HepG2 (cell line): ENCODE measurements around the gene UNC93A. TPM values are rescaled to one million over a fixed set of nuclear protein-coding genes. Genes with fewer than 3 reads are reported as not detected.
A peak's percentile ranks its signal among the peaks of the same experiment; 100 is the strongest.
"Not testable (repeated sequence)": the region's sequence is repeated elsewhere in the genome, so short reads cannot be mapped to it uniquely, and the experiment has no call there.

Experiments used
- ATAC-seq: fragments of 200-7000 bp; cut with Tn5 transposase; 3 replicates; pipeline ENCODE4 v1.9.1; 2020; ENCODE audit warnings: mild to moderate bottlenecking, moderate library complexity
- BruUV-seq: library from RNA; stranded (reverse); fragments of 400-500 nt; replicated peaks from 2 replicates; lab custom pipeline; 2021; lab: Mats Ljungman, UMichigan
- CTCF ChIA-PET: fragments of 300-600 bp; formaldehyde crosslinking; extraction: SDS; loops from one replicate; lab custom pipeline; 2021; ENCODE audit warnings: low total read pairs, inconsistent platforms, low intra/inter-chr PET ratio; lab: Yijun Ruan, JAX
- POLR2A ChIA-PET: fragments of 350-600 bp; sonication (Branson Sonifier 250); formaldehyde crosslinking; loops from one replicate; lab custom pipeline; 2020; ENCODE audit warnings: antibody characterized with exemption, inconsistent platforms; lab: Yijun Ruan, JAX
- DNase-seq: peaks from one replicate; pipeline ENCODE4 v3.0.0-alpha.2; 2015; ENCODE audit warnings: low spot score
- FAIRE-seq: peaks from 3 replicates; lab custom pipeline; 2011; peaks lifted over from hg19 to GRCh38; lab: Jason Lieb, UNC
- H2AFZ ChIP-seq: one replicate; pipeline ENCODE4 v1.6.1; 2011; ENCODE audit warnings: low read length, inconsistent platforms
- H3K27ac ChIP-seq: fragments of 300-600 bp; 3 replicates; pipeline ENCODE4 v1.8.0; 2011; ENCODE audit warnings: mixed run types, mild to moderate bottlenecking, mixed read lengths, low read length, inconsistent platforms; ENCODE audit not compliant: insufficient read depth; ENCODE audit errors: extremely low read length
- H3K27me3 ChIP-seq, 2 experiments: fragments of 200-600 bp in 1 of 2; 2 replicates in 1 of 2; 3 replicates in 1 of 2; pipeline versions ENCODE4 v1.6.0 to v1.8.0; 2011; ENCODE audit warnings: low read length in 2 of 2, mild to moderate bottlenecking in 2 of 2, moderate library complexity in 2 of 2, inconsistent platforms in 1 of 2; ENCODE audit not compliant: insufficient read depth in 2 of 2, control insufficient read depth in 1 of 2
- H3K36me3 ChIP-seq, 2 experiments: fragments of 200-600 bp in 1 of 2; replicated peaks in 1 of 2; 2 replicates in 1 of 2; 3 replicates in 1 of 2; pipeline versions ENCODE4 v1.5.1 to v1.8.0; 2011; ENCODE audit warnings: low read length in 2 of 2, inconsistent platforms in 1 of 2; ENCODE audit not compliant: insufficient read depth in 2 of 2, control insufficient read depth in 1 of 2
- H3K4me1 ChIP-seq: 2 replicates; pipeline ENCODE4 v1.5.1; 2012; ENCODE audit warnings: low read length, inconsistent platforms; ENCODE audit not compliant: insufficient read depth
- H3K4me2 ChIP-seq: 2 replicates; pipeline ENCODE4 v1.6.0; 2011; ENCODE audit warnings: low read depth, low read length, inconsistent platforms
- H3K4me3 ChIP-seq, 3 experiments: fragments of 200-600 bp in 1 of 3; sonication (generic), shearing (Covaris generic) in 1 of 3; replicated peaks in 1 of 3; 2 replicates each; pipeline ENCODE4 v1.5.1; 2011 to 2016; ENCODE audit warnings: low read length in 3 of 3, inconsistent platforms in 2 of 3, low read depth in 2 of 3, mild to moderate bottlenecking in 2 of 3, control low read depth in 1 of 3, mixed read lengths in 1 of 3; ENCODE audit not compliant: insufficient read depth in 1 of 3
- H3K79me2 ChIP-seq: one replicate; pipeline ENCODE4 v1.6.1; 2011; ENCODE audit warnings: low read length, inconsistent platforms; ENCODE audit not compliant: insufficient read depth
- H3K9ac ChIP-seq: 2 replicates; pipeline ENCODE4 v1.6.0; 2011; ENCODE audit warnings: mild to moderate bottlenecking, low read depth, low read length, inconsistent platforms; ENCODE audit not compliant: insufficient read depth
- H3K9me3 ChIP-seq: 2 replicates; pipeline ENCODE4 v1.5.1; 2012; ENCODE audit warnings: mild to moderate bottlenecking, low read length
- H4K20me1 ChIP-seq: 2 replicates; pipeline ENCODE4 v1.6.0; 2011; ENCODE audit warnings: inconsistent platforms, mild to moderate bottlenecking, low read length, moderate library complexity; ENCODE audit not compliant: insufficient read depth
- PRMT3 ChIP-seq: sonication (generic); formaldehyde crosslinking; IDR thresholded peaks from 2 replicates; pipeline ENCODE4 v1.8.1; 2022; ENCODE audit warnings: low read depth, mild to moderate bottlenecking, moderate library complexity, missing genetic modification reagents, borderline replicate concordance
- SKI ChIP-seq: fragments of 450-650 bp; IDR thresholded peaks from one replicate; pipeline ENCODE4 v1.6.1; 2018; ENCODE audit warnings: mild to moderate bottlenecking; ENCODE audit not compliant: partially characterized antibody
- SMAD3 ChIP-seq: sonication (generic); formaldehyde crosslinking; IDR thresholded peaks from 2 replicates; pipeline ENCODE4 v1.4.0; 2020; ENCODE audit warnings: missing genetic modification reagents
- SNAPC2 ChIP-seq: sonication (generic); formaldehyde crosslinking; IDR thresholded peaks from 2 replicates; pipeline ENCODE4 v1.8.1; 2022; ENCODE audit warnings: mild to moderate bottlenecking, missing genetic modification reagents
- TMF1 ChIP-seq: sonication (generic); formaldehyde crosslinking; IDR thresholded peaks from 2 replicates; pipeline ENCODE4 v1.8.1; 2022; ENCODE audit warnings: low read depth, missing genetic modification reagents
- TOE1 ChIP-seq: sonication (generic); formaldehyde crosslinking; IDR thresholded peaks from 2 replicates; pipeline ENCODE4 v1.4.0; 2020; ENCODE audit warnings: mild to moderate bottlenecking, missing genetic modification reagents
- TOPORS ChIP-seq: sonication (generic); formaldehyde crosslinking; IDR thresholded peaks from 2 replicates; pipeline ENCODE4 v1.8.0; 2023; ENCODE audit warnings: mild to moderate bottlenecking, missing genetic modification reagents
- ZBTB8A ChIP-seq: sonication (generic); formaldehyde crosslinking; IDR thresholded peaks from 2 replicates; pipeline ENCODE4 v1.4.0; 2020; ENCODE audit warnings: mild to moderate bottlenecking, low read depth, missing genetic modification reagents, borderline replicate concordance
- ZFP90 ChIP-seq: sonication (generic); formaldehyde crosslinking; IDR thresholded peaks from 2 replicates; pipeline ENCODE4 v1.8.0; 2022; ENCODE audit warnings: missing genetic modification reagents, mild to moderate bottlenecking, inconsistent platforms, borderline replicate concordance
- ZFY ChIP-seq: sonication (generic); formaldehyde crosslinking; IDR thresholded peaks from 2 replicates; pipeline ENCODE4 v1.4.0; 2020; ENCODE audit warnings: missing genetic modification reagents
- ZNF747 ChIP-seq: sonication (generic); formaldehyde crosslinking; IDR thresholded peaks from 2 replicates; pipeline ENCODE4 v1.8.1; 2023; ENCODE audit warnings: missing genetic modification reagents, mild to moderate bottlenecking, borderline replicate concordance
- ZNF878 ChIP-seq: sonication (generic); formaldehyde crosslinking; IDR thresholded peaks from 2 replicates; pipeline ENCODE4 v1.8.1; 2023; ENCODE audit warnings: mild to moderate bottlenecking, missing genetic modification reagents, moderate library complexity
- ZSCAN31 ChIP-seq: sonication (generic); formaldehyde crosslinking; IDR thresholded peaks from 2 replicates; pipeline ENCODE4 v1.5.0; 2020; ENCODE audit warnings: low read depth, mild to moderate bottlenecking, missing genetic modification reagents
- WGBS: methylation state at CpG from one replicate; pipeline ENCODE4 v1.1.6; 2017; ENCODE audit warnings: low lambda C conversion rate; 5-methylcytosine and 5-hydroxymethylcytosine counted together
- in situ Hi-C: cut with HindIII; loops from 2 replicates; pipeline ENCODE4 v1.10.0; 2017; ENCODE audit warnings: low pct_unique_long_range_greater_than_20kb; ENCODE audit not compliant: extremely low pct_ligation_motif_present
- intact Hi-C: fragments of 100-400 bp; cut with micrococcal nuclease; formaldehyde crosslinking; loops from one replicate; pipeline ENCODE4 v1.10.0; 2022; ENCODE audit not compliant: unreplicated experiment
- polyA plus RNA-seq, 8 experiments: library from polyadenylated mRNA; depleted of rRNA in 3 of 8; stranded (reverse) in 7 of 8; unstranded in 1 of 8; fragments of >200 nt; fragmentation: Illumina TruSeq in 4 of 8; extraction: Trizol in 4 of 8; gene quantifications; 2 replicates each; pipeline versions ENCODE4 v1.2.1 to v1.2.3, GENCODE V29; 2011 to 2016; ENCODE audit warnings: low read depth in 4 of 8, missing spikeins in 1 of 8, mixed read lengths in 1 of 8; ENCODE audit not compliant: insufficient read depth in 1 of 8
- total RNA-seq, 5 experiments: library from RNA; depleted of rRNA; stranded (reverse); fragments of >200 nt; fragmentation: Illumina TruSeq; extraction: Trizol; gene quantifications; 2 replicates each; pipeline ENCODE4 v1.2.3, GENCODE V29; 2016; ENCODE audit warnings: low read depth in 1 of 5
- TF ChIP-seq, protein P1 (sequence below): sonication (generic); formaldehyde crosslinking; IDR thresholded peaks from 2 replicates; pipeline ENCODE4 v1.4.0; 2020; ENCODE audit warnings: mild to moderate bottlenecking, missing genetic modification reagents
- TF ChIP-seq, protein P2 (sequence below): IDR thresholded peaks from 2 replicates; pipeline ENCODE4 v1.6.1; 2016; ENCODE audit warnings: control low read depth

UNC93A gene
- total and polyA plus RNA-seq, 2 of the 13 experiments (the other 11 are each of a cell fraction or from before 2014, with no cell fraction given), result 11.0 to 42.7 TPM

DNA sequence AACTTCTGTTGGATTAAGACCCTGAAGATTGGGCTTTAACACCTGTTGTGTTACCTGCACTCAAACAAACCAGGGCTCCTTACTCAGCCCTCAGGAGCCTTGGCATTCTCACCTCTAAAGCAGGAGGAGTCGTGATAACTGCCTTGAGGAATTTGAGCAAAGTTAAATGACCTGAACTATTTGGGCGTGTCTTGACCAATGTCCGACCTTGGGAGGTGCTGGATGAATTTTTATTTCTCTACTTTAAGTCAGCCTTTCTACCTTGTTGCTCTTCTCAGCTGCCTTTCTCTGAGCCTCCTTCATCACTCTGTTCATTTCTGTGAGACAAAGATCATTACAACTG, 23.6 kb upstream of the UNC93A start:
- H2AFZ ChIP-seq, H3K27me3 ChIP-seq, BruUV-seq, H3K79me2 ChIP-seq, in situ Hi-C loops: not testable (repeated sequence)
- Histone ChIP-seq H3K27ac (peak overlapping the region; percentile 88), H3K4me1 (peaks cover 83% of the 10 kb centered on the region)
- POLR2A ChIA-PET, result interaction anchor here (2.6 to 3.7 kb wide), 6 partner anchors 9 to 47 kb away, joined by 20 to 48 read pairs (median 34); partner anchors contain the start of gene UNC93A
- 91% methylated on average over 3 of the region's 3 CpGs for WGBS
- TF ChIP-seq ZFY (CRISPR knock-in tag) (peak; percentile 2; the same call in 1 of the 2 replicates), SNAPC2 (CRISPR knock-in tag) (0 out of 2 replicates have a peak, but pooled peaks have one; percentile 11), ZNF878 (peak; percentile 37; the same call in 1 of the 2 replicates), ZNF747 (CRISPR knock-in tag) (0 out of 2 replicates have a peak, but pooled peaks have one; percentile 23), ZBTB8A (CRISPR knock-in tag) (0 out of 2 replicates have a peak, but pooled peaks have one; percentile 1), TMF1 (CRISPR knock-in tag) (peak; percentile 41; the same call in 1 of the 2 replicates), TOPORS (CRISPR knock-in tag) (0 out of 2 replicates have a peak, but pooled peaks have one; percentile 9)
- TF ChIP-seq, all 625 proteins: peak for 7; not testable (repeated sequence) for 618
- ATAC-seq, H3K9ac ChIP-seq, DNase-seq, H3K4me3 ChIP-seq, H3K36me3 ChIP-seq, H3K4me2 ChIP-seq, intact Hi-C loops, H4K20me1 ChIP-seq, H3K9me3 ChIP-seq, CTCF ChIA-PET: not testable (repeated sequence)
- FAIRE-seq, result peak; percentile 53

DNA sequence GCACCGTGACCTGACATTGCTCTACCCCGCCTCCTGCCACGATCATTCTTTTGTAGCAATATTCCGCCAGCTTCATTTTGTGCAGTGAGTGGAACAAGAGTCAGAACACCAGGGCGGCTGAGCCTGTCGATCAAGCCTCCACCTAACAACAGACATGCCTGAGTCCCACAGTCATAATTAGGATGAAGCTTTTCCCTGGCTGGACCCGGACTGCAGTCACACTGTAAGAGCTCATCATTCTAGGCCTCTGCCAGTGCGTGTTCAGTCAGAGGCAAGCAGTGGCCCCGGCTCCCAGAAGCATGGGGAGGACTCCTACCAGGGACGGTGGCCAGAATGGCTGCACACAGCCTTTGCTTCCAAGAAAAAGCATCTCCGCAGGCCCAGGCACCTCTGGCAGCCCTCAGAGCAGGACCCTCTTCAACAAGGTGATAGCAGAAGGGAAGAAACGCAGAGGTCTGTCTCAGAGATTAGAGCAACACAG, 23.2 kb upstream of the UNC93A start:
- BruUV-seq, result no TSS peak
- Histone ChIP-seq H3K9ac (peak overlapping the region; percentile 75), H2AFZ (no peak overlapping the region), H4K20me1 (no peaks in the 10 kb centered on the region), H3K27ac (peak overlapping the region; percentile 88), H3K36me3 (no peaks in the 10 kb centered on the region), H3K4me3 (no peak overlapping the region), H3K27me3 (no peaks in the 10 kb centered on the region), H3K79me2 (no peaks in the 10 kb centered on the region), H3K4me1 (peaks cover 83% of the 10 kb centered on the region), H3K9me3 (no peaks in the 10 kb centered on the region), H3K4me2 (peak overlapping the region; percentile 0; the same call in 1 of the 2 replicates)
- FAIRE-seq (no peak), ATAC-seq (no peak), DNase-seq (no peak)
- ChIA-PET POLR2A (interaction anchor here (1.2 to 3.7 kb wide), 14 partner anchors 9 to 74 kb away, joined by 5 to 48 read pairs (median 17); partner anchors contain the start of gene UNC93A), CTCF (no interaction called here)
- in situ Hi-C loops (no loop called here), intact Hi-C loops (no loop called here)
- WGBS, result 92% methylated on average over 12 of the region's 12 CpGs
- TF ChIP-seq, protein P1, sequence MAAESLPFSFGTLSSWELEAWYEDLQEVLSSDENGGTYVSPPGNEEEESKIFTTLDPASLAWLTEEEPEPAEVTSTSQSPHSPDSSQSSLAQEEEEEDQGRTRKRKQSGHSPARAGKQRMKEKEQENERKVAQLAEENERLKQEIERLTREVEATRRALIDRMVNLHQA (CRISPR knock-in tag), result no peak
- TF ChIP-seq ZFP90 (CRISPR knock-in tag), result no peak
- 0 out of 2 replicates have a peak, but pooled peaks have one; percentile 22 for TF ChIP-seq ZSCAN31 (CRISPR knock-in tag)
- no peak for TF ChIP-seq TOE1 (CRISPR knock-in tag)
- TF ChIP-seq TOPORS (CRISPR knock-in tag), result 0 out of 2 replicates have a peak, but pooled peaks have one; percentile 2
- no peak for TF ChIP-seq SMAD3 (CRISPR knock-in tag)
- TF ChIP-seq, protein P2, sequence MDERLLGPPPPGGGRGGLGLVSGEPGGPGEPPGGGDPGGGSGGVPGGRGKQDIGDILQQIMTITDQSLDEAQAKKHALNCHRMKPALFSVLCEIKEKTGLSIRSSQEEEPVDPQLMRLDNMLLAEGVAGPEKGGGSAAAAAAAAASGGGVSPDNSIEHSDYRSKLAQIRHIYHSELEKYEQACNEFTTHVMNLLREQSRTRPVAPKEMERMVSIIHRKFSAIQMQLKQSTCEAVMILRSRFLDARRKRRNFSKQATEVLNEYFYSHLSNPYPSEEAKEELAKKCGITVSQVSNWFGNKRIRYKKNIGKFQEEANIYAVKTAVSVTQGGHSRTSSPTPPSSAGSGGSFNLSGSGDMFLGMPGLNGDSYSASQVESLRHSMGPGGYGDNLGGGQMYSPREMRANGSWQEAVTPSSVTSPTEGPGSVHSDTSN, result no peak
- no peak for TF ChIP-seq PRMT3 (CRISPR knock-in tag)
- TF ChIP-seq SKI, result no peak
